Ishikawa (cell line): ENCODE results near the gene CELF2.

Experiments
- CEBPB ChIP-seq: IDR thresholded peaks from 2 replicates; pipeline ENCODE4 v1.6.1; 2012
- CREB1 ChIP-seq: IDR thresholded peaks from 2 replicates; pipeline ENCODE4 v1.6.1; 2012; ENCODE audit warnings: low read depth
- EGR1 ChIP-seq: IDR thresholded peaks from 2 replicates; pipeline ENCODE4 v1.6.1; 2012
- EP300 ChIP-seq: IDR thresholded peaks from 2 replicates; pipeline ENCODE4 v1.6.1; 2012; ENCODE audit warnings: borderline replicate concordance
- FOXM1 ChIP-seq: IDR thresholded peaks from 2 replicates; pipeline ENCODE4 v1.6.1; 2012; ENCODE audit warnings: low read depth, borderline replicate concordance
- NFIC ChIP-seq: IDR thresholded peaks from 2 replicates; pipeline ENCODE4 v1.6.1; 2012
- RAD21 ChIP-seq: IDR thresholded peaks from 2 replicates; pipeline ENCODE4 v1.6.1; 2012; ENCODE audit warnings: low read depth
- TAF1 ChIP-seq: IDR thresholded peaks from 2 replicates; pipeline ENCODE4 v1.6.1; 2012; ENCODE audit warnings: low read depth, mild to moderate bottlenecking
- TCF12 ChIP-seq: IDR thresholded peaks from 2 replicates; pipeline ENCODE4 v1.6.1; 2012; ENCODE audit warnings: low read depth
- TEAD4 ChIP-seq: IDR thresholded peaks from 2 replicates; pipeline ENCODE4 v1.6.1; 2012
- YY1 ChIP-seq: IDR thresholded peaks from 2 replicates; pipeline ENCODE4 v1.6.1; 2012; ENCODE audit warnings: low read depth
- ZBTB7A ChIP-seq: IDR thresholded peaks from 2 replicates; pipeline ENCODE4 v1.6.1; 2012; ENCODE audit warnings: low read depth
- TF ChIP-seq, protein P1 (sequence below): IDR thresholded peaks from 2 replicates; pipeline ENCODE4 v1.6.1; 2012
- TF ChIP-seq, protein P2 (sequence below): IDR thresholded peaks from 2 replicates; pipeline ENCODE4 v1.6.1; 2012
- TF ChIP-seq, protein P3 (sequence below): IDR thresholded peaks from 2 replicates; pipeline ENCODE4 v1.6.1; 2012; ENCODE audit warnings: low read depth, mild to moderate bottlenecking

CELF2 gene

GRCh38 chr10:11134411-11134810, 116.7 kb downstream of the CELF2 start:
- TF ChIP-seq CREB1 (no peak), TCF12 (no peak), EP300 (no peak), YY1 (no peak), TEAD4 (no peak), TAF1 (no peak), EGR1 (no peak), ZBTB7A (no peak), RAD21 (no peak)
- TF ChIP-seq, protein P1, sequence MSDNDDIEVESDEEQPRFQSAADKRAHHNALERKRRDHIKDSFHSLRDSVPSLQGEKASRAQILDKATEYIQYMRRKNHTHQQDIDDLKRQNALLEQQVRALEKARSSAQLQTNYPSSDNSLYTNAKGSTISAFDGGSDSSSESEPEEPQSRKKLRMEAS = no peak
- TF ChIP-seq, protein P2, sequence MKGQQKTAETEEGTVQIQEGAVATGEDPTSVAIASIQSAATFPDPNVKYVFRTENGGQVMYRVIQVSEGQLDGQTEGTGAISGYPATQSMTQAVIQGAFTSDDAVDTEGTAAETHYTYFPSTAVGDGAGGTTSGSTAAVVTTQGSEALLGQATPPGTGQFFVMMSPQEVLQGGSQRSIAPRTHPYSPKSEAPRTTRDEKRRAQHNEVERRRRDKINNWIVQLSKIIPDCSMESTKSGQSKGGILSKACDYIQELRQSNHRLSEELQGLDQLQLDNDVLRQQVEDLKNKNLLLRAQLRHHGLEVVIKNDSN = no peak
- TF ChIP-seq, protein P3, sequence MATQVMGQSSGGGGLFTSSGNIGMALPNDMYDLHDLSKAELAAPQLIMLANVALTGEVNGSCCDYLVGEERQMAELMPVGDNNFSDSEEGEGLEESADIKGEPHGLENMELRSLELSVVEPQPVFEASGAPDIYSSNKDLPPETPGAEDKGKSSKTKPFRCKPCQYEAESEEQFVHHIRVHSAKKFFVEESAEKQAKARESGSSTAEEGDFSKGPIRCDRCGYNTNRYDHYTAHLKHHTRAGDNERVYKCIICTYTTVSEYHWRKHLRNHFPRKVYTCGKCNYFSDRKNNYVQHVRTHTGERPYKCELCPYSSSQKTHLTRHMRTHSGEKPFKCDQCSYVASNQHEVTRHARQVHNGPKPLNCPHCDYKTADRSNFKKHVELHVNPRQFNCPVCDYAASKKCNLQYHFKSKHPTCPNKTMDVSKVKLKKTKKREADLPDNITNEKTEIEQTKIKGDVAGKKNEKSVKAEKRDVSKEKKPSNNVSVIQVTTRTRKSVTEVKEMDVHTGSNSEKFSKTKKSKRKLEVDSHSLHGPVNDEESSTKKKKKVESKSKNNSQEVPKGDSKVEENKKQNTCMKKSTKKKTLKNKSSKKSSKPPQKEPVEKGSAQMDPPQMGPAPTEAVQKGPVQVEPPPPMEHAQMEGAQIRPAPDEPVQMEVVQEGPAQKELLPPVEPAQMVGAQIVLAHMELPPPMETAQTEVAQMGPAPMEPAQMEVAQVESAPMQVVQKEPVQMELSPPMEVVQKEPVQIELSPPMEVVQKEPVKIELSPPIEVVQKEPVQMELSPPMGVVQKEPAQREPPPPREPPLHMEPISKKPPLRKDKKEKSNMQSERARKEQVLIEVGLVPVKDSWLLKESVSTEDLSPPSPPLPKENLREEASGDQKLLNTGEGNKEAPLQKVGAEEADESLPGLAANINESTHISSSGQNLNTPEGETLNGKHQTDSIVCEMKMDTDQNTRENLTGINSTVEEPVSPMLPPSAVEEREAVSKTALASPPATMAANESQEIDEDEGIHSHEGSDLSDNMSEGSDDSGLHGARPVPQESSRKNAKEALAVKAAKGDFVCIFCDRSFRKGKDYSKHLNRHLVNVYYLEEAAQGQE = no peak

DNA sequence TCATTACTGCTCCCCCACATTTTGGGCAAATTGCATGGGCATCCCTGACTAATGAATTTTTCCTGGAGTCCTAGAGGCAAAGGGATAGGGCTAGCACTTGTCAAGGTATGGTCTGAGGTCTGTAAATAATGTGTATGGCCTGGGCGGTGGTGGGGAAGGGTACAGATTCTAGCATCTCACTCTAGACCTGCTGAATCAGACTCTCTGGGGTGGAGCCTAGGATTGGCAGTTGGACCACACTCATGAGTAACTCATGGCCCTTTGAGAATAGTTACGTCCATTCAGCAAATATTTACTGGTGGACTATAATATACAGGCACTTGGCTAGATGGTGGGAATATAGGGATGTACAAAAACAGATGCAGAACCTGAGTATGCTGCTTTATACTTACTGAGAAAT, 118.0 kb downstream of the CELF2 start:
- TF ChIP-seq EGR1 = no peak
- TF ChIP-seq CEBPB = no peak
- no peak for TF ChIP-seq NFIC
- no peak for TF ChIP-seq CREB1
- TF ChIP-seq, protein P1 = no peak
- TF ChIP-seq RAD21 = no peak
- no peak for TF ChIP-seq TCF12
- no peak for TF ChIP-seq EP300
- TF ChIP-seq, protein P2 = no peak
- no peak for TF ChIP-seq TAF1
- TF ChIP-seq, protein P3 = no peak
- TF ChIP-seq YY1 = no peak
- TF ChIP-seq ZBTB7A = no peak

DNA sequence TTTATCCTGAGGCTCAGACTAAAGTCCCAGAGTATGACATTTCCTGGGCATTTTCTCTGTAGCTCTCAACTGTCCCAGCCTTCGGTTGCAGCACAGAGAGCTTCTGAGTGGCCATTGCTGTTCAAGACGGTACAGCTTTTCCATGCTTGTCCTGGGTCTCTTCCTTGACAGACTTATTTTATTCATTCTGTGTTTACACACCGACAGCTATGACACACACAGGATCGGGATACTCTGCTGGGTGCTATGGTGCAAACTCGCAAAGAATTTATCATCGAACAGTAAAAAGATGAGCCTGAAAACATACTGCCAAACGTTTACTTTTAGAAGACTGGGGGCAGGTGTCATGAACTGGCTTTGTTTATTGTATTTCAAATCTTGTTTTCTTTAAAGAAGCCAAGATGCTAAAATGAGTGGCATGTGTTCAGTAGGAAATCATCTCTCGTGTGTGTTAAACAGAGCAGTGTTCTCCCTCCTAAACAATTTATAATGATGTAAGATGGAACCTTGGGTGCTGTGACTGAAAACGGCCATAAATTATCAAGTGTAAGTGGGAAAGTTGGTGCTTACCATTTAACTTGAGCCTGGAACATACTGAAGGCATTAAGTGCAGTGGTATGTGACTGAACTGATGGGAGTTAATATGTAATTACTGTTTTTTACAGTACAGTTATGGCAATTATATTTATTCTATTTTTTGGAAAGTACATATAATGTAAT, 120.8 kb downstream of the CELF2 start:
- TF ChIP-seq TAF1 (no peak), EP300 (no peak), RAD21 (no peak), FOXM1 (no peak), CREB1 (no peak)
- TF ChIP-seq, protein P1 = no peak
- TF ChIP-seq, protein P3 = no peak

DNA sequence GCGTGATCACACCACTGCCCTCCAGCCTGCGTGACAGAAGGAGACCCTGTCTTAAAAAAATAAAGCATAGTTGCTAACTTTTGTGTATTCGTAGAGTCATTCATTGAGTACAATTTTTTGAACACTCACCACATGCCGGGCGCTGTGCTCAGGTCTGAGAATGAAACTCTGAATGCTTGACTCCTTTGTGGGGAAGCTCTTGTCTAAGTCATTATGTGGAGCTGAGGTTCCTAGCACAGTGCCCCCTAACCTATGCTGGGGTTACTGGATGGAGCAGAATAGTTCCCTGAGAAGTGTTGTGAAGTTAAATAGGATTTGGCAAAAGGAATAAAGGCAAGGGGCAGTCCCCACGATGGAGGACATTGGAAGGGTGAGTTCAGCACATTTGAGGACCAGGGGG, 123.3 kb downstream of the CELF2 start:
- no peak for TF ChIP-seq ZBTB7A
- TF ChIP-seq RAD21 = no peak
- TF ChIP-seq CREB1 = no peak
- TF ChIP-seq, protein P1 = no peak
- TF ChIP-seq EP300 = no peak
- TF ChIP-seq CEBPB = no peak
- TF ChIP-seq EGR1 = no peak
- no peak for TF ChIP-seq NFIC
- TF ChIP-seq TCF12 = no peak
- no peak for TF ChIP-seq TEAD4
- TF ChIP-seq, protein P2 = no peak
- TF ChIP-seq FOXM1 = no peak
- TF ChIP-seq, protein P3 = no peak
- no peak for TF ChIP-seq TAF1
- TF ChIP-seq YY1 = no peak
